Subcutaneous abdominal adipose tissue (tissue), 5 donors: Measurements from ENCODE around the gene RBBP6.

Source experiments
- H3K27ac ChIP-seq: one replicate; pipeline ENCODE4 v1.7.0; 2013; ENCODE audit warnings: low read depth, mild to moderate bottlenecking, inconsistent platforms, low read length, moderate library complexity
- H3K27me3 ChIP-seq, 5 donors: one replicate each; pipeline ENCODE4 v1.7.0; 2013; ENCODE audit warnings: low read length in 5 of 5, inconsistent platforms in 1 of 5; ENCODE audit not compliant: control insufficient read depth in 5 of 5, insufficient read depth in 4 of 5
- H3K36me3 ChIP-seq, 5 donors: one replicate each; pipeline ENCODE4 v1.7.0; 2013; ENCODE audit warnings: low read length in 5 of 5; ENCODE audit not compliant: control insufficient read depth in 5 of 5, insufficient read depth in 5 of 5
- H3K4me1 ChIP-seq, 5 donors: one replicate each; pipeline ENCODE4 v1.7.0; 2013; ENCODE audit warnings: low read length in 5 of 5, mild to moderate bottlenecking in 3 of 5, moderate library complexity in 1 of 5; ENCODE audit not compliant: control insufficient read depth in 5 of 5, insufficient read depth in 5 of 5
- H3K4me3 ChIP-seq, 5 donors: one replicate each; pipeline ENCODE4 v1.7.0; 2013; ENCODE audit warnings: low read length in 5 of 5, low read depth in 1 of 5
- H3K9ac ChIP-seq, 5 donors: one replicate each; pipeline ENCODE4 v1.7.0; 2013; ENCODE audit warnings: low read length in 5 of 5, mild to moderate bottlenecking in 4 of 5, moderate library complexity in 3 of 5
- H3K9me3 ChIP-seq, 5 donors: one replicate each; pipeline ENCODE4 v1.7.0; 2013; ENCODE audit warnings: low read length in 5 of 5; ENCODE audit not compliant: control insufficient read depth in 5 of 5
- donor health status: healthy.
- donor health status: healthy.
- donor health status: healthy.
- donor health status: healthy.
- donor health status: healthy.

RBBP6 gene

DNA sequence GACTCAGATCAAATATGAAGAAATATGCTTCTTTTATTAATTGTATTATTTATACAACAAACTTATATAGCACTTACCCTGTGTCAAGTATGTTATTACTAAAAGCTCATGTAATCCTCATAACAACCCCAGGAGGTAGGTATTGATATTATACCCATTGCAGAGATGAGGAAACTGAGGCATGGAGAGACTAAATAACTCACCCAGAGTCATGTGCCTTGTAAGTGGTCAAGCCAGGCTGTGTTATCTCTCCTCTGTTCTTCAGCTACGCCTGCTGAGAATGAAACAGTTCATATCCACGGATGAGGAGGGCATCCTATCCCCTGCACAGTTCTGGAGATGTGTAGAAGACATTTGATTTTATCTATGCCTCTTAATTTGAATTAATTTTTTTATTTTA lies 78.1 kb downstream of the RBBP6 start:
- Histone ChIP-seq H3K27ac (no peak overlapping the region), H3K9me3 (no peaks in the 10 kb centered on the region), H3K4me3 (no peak overlapping the region), H3K4me1 (no peaks in the 10 kb centered on the region), H3K36me3 (no peaks in the 10 kb centered on the region), H3K27me3 (peaks cover 0 to 3% (median 0%) of the 10 kb centered on the region in 5 donors), H3K9ac (no peak overlapping the region)
